K562 (cell line): ENCODE data around the gene PHC3. TPM values are rescaled to one million over a fixed set of nuclear protein-coding genes. Genes with fewer than 3 reads are reported as not detected.

ENCODE experiments used
- RHOXF2B ChIP-seq: fragments of 250-450 bp; sonication (Bioruptor Pico); conservative IDR thresholded peaks from 2 replicates; pipeline ENCODE4 v1.5.1; 2021
- SMARCA4 ChIP-seq: fragments of 450-650 bp; IDR thresholded peaks from 2 replicates; pipeline ENCODE4 v1.6.1; 2016
- ZBTB1 ChIP-seq: sonication (generic); formaldehyde crosslinking; IDR thresholded peaks from 2 replicates; pipeline ENCODE4 v1.8.1; 2023; ENCODE audit warnings: missing genetic modification reagents, low read depth, mild to moderate bottlenecking, borderline replicate concordance
- polyA plus RNA-seq, 8 experiments: library from polyadenylated mRNA; depleted of rRNA in 4 of 8; stranded (reverse) in 5 of 8; unstranded in 3 of 8; fragments of >200 nt; fragmentation: Nextera tagmentation in 2 of 8; fragmentation: Illumina TruSeq in 1 of 8; extraction: Ambion mirVana in 2 of 8; extraction: Trizol in 1 of 8; gene quantifications; 2 replicates each; pipeline versions ENCODE4 v1.2.1 to v1.2.3, GENCODE V29; 2011 to 2014; ENCODE audit warnings: inconsistent platforms in 1 of 8, missing spikeins in 1 of 8
- total RNA-seq, 7 experiments: library from RNA; depleted of rRNA in 6 of 7; stranded (reverse); fragments of >200 nt in 6 of 7; fragmentation: Illumina TruSeq in 2 of 7; extraction: Trizol in 2 of 7; gene quantifications; 2 replicates each; pipeline versions ENCODE4 v1.2.1 to v1.2.3, GENCODE V29; 2011 to 2021; ENCODE audit warnings: low replicate concordance in 1 of 7
- TF ChIP-seq, protein P1 (sequence below): fragments of 200-600 bp; sonication (generic); IDR thresholded peaks from one replicate; pipeline ENCODE4 v1.6.1; 2012; ENCODE audit warnings: mild to moderate bottlenecking, low read depth, low read length, inconsistent platforms
- TF ChIP-seq, protein P2 (sequence below): fragments of 250-450 bp; sonication (Bioruptor Pico); IDR thresholded peaks from 2 replicates; pipeline ENCODE4 v1.8.0; 2021; ENCODE audit warnings: moderate library complexity, mild to moderate bottlenecking, inconsistent platforms

Gene PHC3
- total and polyA plus RNA-seq, 9 of the 15 experiments (the other 6 are each of a cell fraction or from before 2014, with no cell fraction given) = 3.1 to 21.6 (median 10.5) TPM

DNA sequence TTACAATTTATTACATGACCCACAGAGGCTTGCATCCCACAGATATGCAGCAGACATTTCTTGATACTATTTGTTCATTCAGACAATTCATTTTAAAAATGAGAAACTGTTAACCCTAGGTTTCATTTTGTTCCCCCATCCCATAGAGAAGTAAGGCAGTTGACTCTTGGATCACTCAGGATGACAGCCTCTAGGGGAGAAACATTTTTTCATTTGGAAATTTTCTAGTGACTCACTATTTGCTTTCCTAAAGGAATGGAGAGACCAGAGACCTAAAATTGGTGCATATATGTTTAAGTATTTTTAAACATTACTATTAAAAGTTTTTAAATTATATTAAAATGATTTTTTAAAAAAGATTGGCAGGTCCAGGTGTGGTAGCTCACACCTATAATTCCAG, 19.5 kb upstream of the PHC3 start (continued):
- TF ChIP-seq, protein P1, sequence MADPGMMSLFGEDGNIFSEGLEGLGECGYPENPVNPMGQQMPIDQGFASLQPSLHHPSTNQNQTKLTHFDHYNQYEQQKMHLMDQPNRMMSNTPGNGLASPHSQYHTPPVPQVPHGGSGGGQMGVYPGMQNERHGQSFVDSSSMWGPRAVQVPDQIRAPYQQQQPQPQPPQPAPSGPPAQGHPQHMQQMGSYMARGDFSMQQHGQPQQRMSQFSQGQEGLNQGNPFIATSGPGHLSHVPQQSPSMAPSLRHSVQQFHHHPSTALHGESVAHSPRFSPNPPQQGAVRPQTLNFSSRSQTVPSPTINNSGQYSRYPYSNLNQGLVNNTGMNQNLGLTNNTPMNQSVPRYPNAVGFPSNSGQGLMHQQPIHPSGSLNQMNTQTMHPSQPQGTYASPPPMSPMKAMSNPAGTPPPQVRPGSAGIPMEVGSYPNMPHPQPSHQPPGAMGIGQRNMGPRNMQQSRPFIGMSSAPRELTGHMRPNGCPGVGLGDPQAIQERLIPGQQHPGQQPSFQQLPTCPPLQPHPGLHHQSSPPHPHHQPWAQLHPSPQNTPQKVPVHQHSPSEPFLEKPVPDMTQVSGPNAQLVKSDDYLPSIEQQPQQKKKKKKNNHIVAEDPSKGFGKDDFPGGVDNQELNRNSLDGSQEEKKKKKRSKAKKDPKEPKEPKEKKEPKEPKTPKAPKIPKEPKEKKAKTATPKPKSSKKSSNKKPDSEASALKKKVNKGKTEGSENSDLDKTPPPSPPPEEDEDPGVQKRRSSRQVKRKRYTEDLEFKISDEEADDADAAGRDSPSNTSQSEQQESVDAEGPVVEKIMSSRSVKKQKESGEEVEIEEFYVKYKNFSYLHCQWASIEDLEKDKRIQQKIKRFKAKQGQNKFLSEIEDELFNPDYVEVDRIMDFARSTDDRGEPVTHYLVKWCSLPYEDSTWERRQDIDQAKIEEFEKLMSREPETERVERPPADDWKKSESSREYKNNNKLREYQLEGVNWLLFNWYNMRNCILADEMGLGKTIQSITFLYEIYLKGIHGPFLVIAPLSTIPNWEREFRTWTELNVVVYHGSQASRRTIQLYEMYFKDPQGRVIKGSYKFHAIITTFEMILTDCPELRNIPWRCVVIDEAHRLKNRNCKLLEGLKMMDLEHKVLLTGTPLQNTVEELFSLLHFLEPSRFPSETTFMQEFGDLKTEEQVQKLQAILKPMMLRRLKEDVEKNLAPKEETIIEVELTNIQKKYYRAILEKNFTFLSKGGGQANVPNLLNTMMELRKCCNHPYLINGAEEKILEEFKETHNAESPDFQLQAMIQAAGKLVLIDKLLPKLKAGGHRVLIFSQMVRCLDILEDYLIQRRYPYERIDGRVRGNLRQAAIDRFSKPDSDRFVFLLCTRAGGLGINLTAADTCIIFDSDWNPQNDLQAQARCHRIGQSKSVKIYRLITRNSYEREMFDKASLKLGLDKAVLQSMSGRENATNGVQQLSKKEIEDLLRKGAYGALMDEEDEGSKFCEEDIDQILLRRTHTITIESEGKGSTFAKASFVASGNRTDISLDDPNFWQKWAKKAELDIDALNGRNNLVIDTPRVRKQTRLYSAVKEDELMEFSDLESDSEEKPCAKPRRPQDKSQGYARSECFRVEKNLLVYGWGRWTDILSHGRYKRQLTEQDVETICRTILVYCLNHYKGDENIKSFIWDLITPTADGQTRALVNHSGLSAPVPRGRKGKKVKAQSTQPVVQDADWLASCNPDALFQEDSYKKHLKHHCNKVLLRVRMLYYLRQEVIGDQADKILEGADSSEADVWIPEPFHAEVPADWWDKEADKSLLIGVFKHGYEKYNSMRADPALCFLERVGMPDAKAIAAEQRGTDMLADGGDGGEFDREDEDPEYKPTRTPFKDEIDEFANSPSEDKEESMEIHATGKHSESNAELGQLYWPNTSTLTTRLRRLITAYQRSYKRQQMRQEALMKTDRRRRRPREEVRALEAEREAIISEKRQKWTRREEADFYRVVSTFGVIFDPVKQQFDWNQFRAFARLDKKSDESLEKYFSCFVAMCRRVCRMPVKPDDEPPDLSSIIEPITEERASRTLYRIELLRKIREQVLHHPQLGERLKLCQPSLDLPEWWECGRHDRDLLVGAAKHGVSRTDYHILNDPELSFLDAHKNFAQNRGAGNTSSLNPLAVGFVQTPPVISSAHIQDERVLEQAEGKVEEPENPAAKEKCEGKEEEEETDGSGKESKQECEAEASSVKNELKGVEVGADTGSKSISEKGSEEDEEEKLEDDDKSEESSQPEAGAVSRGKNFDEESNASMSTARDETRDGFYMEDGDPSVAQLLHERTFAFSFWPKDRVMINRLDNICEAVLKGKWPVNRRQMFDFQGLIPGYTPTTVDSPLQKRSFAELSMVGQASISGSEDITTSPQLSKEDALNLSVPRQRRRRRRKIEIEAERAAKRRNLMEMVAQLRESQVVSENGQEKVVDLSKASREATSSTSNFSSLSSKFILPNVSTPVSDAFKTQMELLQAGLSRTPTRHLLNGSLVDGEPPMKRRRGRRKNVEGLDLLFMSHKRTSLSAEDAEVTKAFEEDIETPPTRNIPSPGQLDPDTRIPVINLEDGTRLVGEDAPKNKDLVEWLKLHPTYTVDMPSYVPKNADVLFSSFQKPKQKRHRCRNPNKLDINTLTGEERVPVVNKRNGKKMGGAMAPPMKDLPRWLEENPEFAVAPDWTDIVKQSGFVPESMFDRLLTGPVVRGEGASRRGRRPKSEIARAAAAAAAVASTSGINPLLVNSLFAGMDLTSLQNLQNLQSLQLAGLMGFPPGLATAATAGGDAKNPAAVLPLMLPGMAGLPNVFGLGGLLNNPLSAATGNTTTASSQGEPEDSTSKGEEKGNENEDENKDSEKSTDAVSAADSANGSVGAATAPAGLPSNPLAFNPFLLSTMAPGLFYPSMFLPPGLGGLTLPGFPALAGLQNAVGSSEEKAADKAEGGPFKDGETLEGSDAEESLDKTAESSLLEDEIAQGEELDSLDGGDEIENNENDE = no peak
- TF ChIP-seq SMARCA4 = no peak
- TF ChIP-seq, protein P2, sequence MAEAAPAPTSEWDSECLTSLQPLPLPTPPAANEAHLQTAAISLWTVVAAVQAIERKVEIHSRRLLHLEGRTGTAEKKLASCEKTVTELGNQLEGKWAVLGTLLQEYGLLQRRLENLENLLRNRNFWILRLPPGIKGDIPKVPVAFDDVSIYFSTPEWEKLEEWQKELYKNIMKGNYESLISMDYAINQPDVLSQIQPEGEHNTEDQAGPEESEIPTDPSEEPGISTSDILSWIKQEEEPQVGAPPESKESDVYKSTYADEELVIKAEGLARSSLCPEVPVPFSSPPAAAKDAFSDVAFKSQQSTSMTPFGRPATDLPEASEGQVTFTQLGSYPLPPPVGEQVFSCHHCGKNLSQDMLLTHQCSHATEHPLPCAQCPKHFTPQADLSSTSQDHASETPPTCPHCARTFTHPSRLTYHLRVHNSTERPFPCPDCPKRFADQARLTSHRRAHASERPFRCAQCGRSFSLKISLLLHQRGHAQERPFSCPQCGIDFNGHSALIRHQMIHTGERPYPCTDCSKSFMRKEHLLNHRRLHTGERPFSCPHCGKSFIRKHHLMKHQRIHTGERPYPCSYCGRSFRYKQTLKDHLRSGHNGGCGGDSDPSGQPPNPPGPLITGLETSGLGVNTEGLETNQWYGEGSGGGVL (CRISPR knock-in tag) = no peak
- TF ChIP-seq ZBTB1 (CRISPR knock-in tag) = no peak
- TF ChIP-seq RHOXF2B (CRISPR knock-in tag) = no peak
